ENCODE measurements around the gene GZF1.

The GZF1 gene

DNA sequence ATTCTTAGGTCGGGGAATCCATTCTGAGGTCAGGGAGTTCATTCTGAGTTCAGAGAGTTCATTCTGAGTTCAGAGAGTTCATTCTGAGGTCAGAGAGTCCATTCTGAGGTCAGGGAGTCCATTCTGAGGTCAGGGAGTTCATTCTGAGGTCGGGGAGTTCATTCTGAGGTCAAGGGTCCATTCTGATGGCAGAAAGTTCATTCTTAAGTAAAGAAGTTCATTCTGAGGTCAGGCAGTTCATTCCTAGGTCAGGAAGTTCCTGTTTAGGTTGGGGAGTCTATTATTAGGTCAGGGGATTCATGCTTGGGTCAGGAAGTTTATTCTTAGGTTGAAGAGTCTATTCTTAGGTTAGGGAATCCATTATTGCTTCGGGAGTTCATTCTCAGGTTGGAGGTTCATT lies 27.9 kb upstream of the GZF1 start:
- no peak overlapping the region for H3K27ac ChIP-seq

GRCh38 chr20:23335521-23335920 lies 26.5 kb upstream of the GZF1 start:
- no peak for TF ChIP-seq ZFX (IDR thresholded peaks at IDR 0.05; ENCODE audit: borderline replicate concordance)
- TF ChIP-seq, protein P1, sequence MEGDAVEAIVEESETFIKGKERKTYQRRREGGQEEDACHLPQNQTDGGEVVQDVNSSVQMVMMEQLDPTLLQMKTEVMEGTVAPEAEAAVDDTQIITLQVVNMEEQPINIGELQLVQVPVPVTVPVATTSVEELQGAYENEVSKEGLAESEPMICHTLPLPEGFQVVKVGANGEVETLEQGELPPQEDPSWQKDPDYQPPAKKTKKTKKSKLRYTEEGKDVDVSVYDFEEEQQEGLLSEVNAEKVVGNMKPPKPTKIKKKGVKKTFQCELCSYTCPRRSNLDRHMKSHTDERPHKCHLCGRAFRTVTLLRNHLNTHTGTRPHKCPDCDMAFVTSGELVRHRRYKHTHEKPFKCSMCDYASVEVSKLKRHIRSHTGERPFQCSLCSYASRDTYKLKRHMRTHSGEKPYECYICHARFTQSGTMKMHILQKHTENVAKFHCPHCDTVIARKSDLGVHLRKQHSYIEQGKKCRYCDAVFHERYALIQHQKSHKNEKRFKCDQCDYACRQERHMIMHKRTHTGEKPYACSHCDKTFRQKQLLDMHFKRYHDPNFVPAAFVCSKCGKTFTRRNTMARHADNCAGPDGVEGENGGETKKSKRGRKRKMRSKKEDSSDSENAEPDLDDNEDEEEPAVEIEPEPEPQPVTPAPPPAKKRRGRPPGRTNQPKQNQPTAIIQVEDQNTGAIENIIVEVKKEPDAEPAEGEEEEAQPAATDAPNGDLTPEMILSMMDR (IDR thresholded peaks at IDR 0.05) = no peak
- H3K27ac ChIP-seq = no peak overlapping the region

More for the DNA sequence above, 27.9 kb upstream of the GZF1 start:
- TF ChIP-seq, protein P1 (IDR thresholded peaks at IDR 0.05) = no peak
- TF ChIP-seq ZFX (IDR thresholded peaks at IDR 0.05; ENCODE audit: borderline replicate concordance) = no peak

DNA sequence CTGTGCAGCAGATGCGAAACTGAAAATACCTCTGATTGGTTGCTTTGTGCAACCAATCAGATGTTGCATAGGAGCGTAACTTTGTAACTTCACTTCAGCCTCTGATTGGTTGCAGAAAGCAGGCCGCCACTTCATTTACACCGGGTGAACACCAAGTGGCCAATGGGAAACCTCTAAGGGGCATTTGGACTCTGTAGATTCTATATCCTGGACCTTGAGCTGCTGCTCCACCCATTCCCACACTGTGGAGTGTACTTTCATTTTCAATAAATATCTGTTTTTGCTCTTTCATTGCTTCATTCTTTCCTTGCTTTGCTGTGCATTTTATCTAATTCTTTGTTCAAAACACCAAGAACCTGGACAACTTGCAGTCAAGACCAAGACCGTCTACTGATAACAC lies 25.5 kb upstream of the GZF1 start:
- no peak for TF ChIP-seq ZFX (IDR thresholded peaks at IDR 0.05; ENCODE audit: borderline replicate concordance)
- TF ChIP-seq, protein P1 (IDR thresholded peaks at IDR 0.05) = no peak
- H3K27ac ChIP-seq = no peak overlapping the region

- no peak overlapping the region for H3K27ac ChIP-seq
- TF ChIP-seq, protein P1 (IDR thresholded peaks at IDR 0.05) = no peak
- no peak for TF ChIP-seq ZFX (IDR thresholded peaks at IDR 0.05; ENCODE audit: borderline replicate concordance)
Measured at GRCh38 chr20:23337312-23337711, 24.7 kb upstream of the GZF1 start.

DNA sequence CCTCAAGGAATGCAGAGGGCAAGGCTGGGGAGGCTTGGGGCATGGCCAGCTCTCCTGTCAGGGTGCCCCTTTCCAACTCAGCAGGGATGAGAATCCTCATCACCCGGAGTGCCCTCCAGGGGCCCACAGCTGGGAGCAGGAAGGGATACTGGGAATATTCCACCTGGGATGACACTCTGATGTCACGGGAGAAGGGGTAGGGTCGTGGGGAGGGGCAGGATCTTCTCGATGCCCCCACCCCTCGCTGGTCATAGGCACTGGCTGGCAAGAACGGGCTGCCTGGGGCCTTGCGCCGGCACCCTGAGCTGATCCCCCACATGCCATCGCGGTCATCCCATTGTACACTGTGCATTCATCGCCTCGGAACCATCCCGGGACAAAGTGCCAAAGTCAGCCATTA lies 22.0 kb upstream of the GZF1 start:
- TF ChIP-seq ZFX (IDR thresholded peaks at IDR 0.05; ENCODE audit: borderline replicate concordance) = no peak
- TF ChIP-seq, protein P1 (IDR thresholded peaks at IDR 0.05) = no peak
- H3K27ac ChIP-seq = no peak overlapping the region

- no peak overlapping the region for H3K27ac ChIP-seq
- TF ChIP-seq, protein P1 (IDR thresholded peaks at IDR 0.05) = peak; percentile 65
- TF ChIP-seq ZFX (IDR thresholded peaks at IDR 0.05; ENCODE audit: borderline replicate concordance) = no peak
Measured at GRCh38 chr20:23340524-23340923, 21.5 kb upstream of the GZF1 start.

DNA sequence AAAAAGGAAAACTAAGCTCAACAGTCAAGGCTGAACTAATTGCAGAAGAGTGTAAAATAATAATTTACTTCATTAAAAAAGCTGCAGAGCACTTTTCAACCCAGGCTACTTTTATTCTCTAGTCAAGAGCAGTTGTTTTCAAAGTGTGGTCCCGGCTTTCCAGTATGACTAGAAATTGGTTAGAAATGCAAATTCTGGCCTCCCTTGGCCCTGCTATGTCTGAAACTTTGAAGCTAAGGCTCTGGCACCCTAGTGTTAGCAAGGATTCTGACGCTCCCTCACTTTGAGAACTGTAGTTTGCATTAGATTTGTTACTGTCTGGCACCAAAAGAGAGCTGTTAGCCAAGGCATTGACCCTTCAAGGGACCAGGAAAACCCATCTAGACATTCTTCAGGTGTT lies 20.9 kb upstream of the GZF1 start:
- TF ChIP-seq ZFX (IDR thresholded peaks at IDR 0.05; ENCODE audit: borderline replicate concordance) = no peak
- TF ChIP-seq, protein P1 (IDR thresholded peaks at IDR 0.05) = no peak
- H3K27ac ChIP-seq = no peak overlapping the region
